Keratinocyte (primary cell): Measurements from ENCODE around the gene RNLS. TPM values are rescaled to one million over a fixed set of nuclear protein-coding genes. Genes with fewer than 3 reads are reported as not detected.
"Not testable (repeated sequence)": the region's sequence is repeated elsewhere in the genome, so short reads cannot be mapped to it uniquely, and the experiment has no call there.

Source experiments
- DNase-seq: peaks from one replicate; pipeline ENCODE4 v3.0.0-alpha.2; 2011; ENCODE audit warnings: low read depth, missing footprints, low spot score
- FAIRE-seq: peaks from 2 replicates; lab custom pipeline; 2011; peaks lifted over from hg19 to GRCh38; lab: Jason Lieb, UNC
- H2AFZ ChIP-seq: 2 replicates; pipeline ENCODE4 v1.6.0; 2012; ENCODE audit warnings: low read length, control low read depth, inconsistent platforms; ENCODE audit not compliant: control insufficient read depth
- H3K27ac ChIP-seq: 2 replicates; pipeline ENCODE4 v1.5.1; 2011; ENCODE audit warnings: low read length; ENCODE audit not compliant: control insufficient read depth, insufficient read depth
- H3K27me3 ChIP-seq: 3 replicates; pipeline ENCODE4 v1.6.0; 2011; ENCODE audit warnings: low read length; ENCODE audit not compliant: control insufficient read depth, insufficient read depth; ENCODE audit errors: extremely low read depth
- H3K36me3 ChIP-seq, 2 experiments: 2 replicates in 1 of 2; 3 replicates in 1 of 2; pipeline ENCODE4 v1.5.1; 2011; ENCODE audit warnings: low read length in 2 of 2, mild to moderate bottlenecking in 1 of 2; ENCODE audit not compliant: control insufficient read depth in 2 of 2, insufficient read depth in 2 of 2; ENCODE audit errors: extremely low read depth in 1 of 2
- H3K4me1 ChIP-seq: 3 replicates; pipeline ENCODE4 v1.5.1; 2011; ENCODE audit warnings: low read length; ENCODE audit not compliant: control insufficient read depth, insufficient read depth; ENCODE audit errors: extremely low read depth
- H3K4me2 ChIP-seq: 3 replicates; pipeline ENCODE4 v1.6.0; 2011; ENCODE audit warnings: low read depth, low read length; ENCODE audit not compliant: control insufficient read depth, insufficient read depth; ENCODE audit errors: extremely low read depth
- H3K4me3 ChIP-seq, 3 experiments: fragments of 200-600 bp in 1 of 3; sonication (generic) in 1 of 3; 2 replicates in 2 of 3; 3 replicates in 1 of 3; pipeline ENCODE4 v1.5.1; 2011 to 2016; ENCODE audit warnings: low read length in 3 of 3, mild to moderate bottlenecking in 3 of 3, control low read depth in 2 of 3, inconsistent platforms in 1 of 3, low read depth in 1 of 3, mixed read lengths in 1 of 3, mixed run types in 1 of 3, moderate library complexity in 1 of 3; ENCODE audit not compliant: control insufficient read depth in 2 of 3, insufficient read depth in 2 of 3; ENCODE audit errors: extremely low read depth in 1 of 3
- H3K79me2 ChIP-seq: 2 replicates; pipeline ENCODE4 v1.6.0; 2012; ENCODE audit warnings: low read length; ENCODE audit not compliant: control insufficient read depth, insufficient read depth
- H3K9ac ChIP-seq: 3 replicates; pipeline ENCODE4 v1.6.0; 2011; ENCODE audit warnings: low read length; ENCODE audit not compliant: control insufficient read depth, insufficient read depth; ENCODE audit errors: extremely low read depth
- H3K9me1 ChIP-seq: 3 replicates; pipeline ENCODE4 v1.6.0; 2011; ENCODE audit warnings: low read length; ENCODE audit not compliant: control insufficient read depth, insufficient read depth; ENCODE audit errors: extremely low read depth
- H3K9me3 ChIP-seq: 2 replicates; pipeline ENCODE4 v1.5.1; 2012; ENCODE audit warnings: low read depth, low read length; ENCODE audit not compliant: control insufficient read depth
- H4K20me1 ChIP-seq: 3 replicates; pipeline ENCODE4 v1.6.0; 2011; ENCODE audit warnings: low read length; ENCODE audit not compliant: control insufficient read depth, insufficient read depth; ENCODE audit errors: extremely low read depth
- EZH2 ChIP-seq: IDR thresholded peaks from one replicate; pipeline ENCODE4 v1.6.1; 2012; ENCODE audit warnings: inconsistent platforms, mild to moderate bottlenecking, low read length, moderate library complexity
- dilution Hi-C: fragments of 300-500 bp; cut with MboI; formaldehyde crosslinking; loops from one replicate; pipeline ENCODE4 v1.7.0; 2020; ENCODE audit warnings: low sequenced_read_pairs; ENCODE audit not compliant: extremely low pct_ligation_motif_present
- polyA plus RNA-seq, 5 experiments: library from polyadenylated mRNA; depleted of rRNA in 3 of 5; stranded (reverse) in 3 of 5; stranded (forward) in 1 of 5; unstranded in 1 of 5; fragments of >200 nt; gene quantifications; 1 replicate in 1 of 5; 2 replicates in 3 of 5; 3 replicates in 1 of 5; pipeline versions ENCODE4 v1.2.1 to v1.2.3, GENCODE V29; 2011 to 2012; ENCODE audit warnings: missing spikeins in 2 of 5, low read depth in 1 of 5, low replicate concordance in 1 of 5
- TF ChIP-seq, protein P1 (sequence below), 3 experiments: IDR thresholded peaks in 1 of 3; conservative IDR thresholded peaks in 1 of 3; optimal IDR thresholded peaks in 1 of 3; 2 replicates in 2 of 3; 3 replicates in 1 of 3; pipeline versions ENCODE3 to v1.5.1; 2011; ENCODE audit warnings: low read length in 3 of 3, mild to moderate bottlenecking in 3 of 3, moderate library complexity in 2 of 3, control low read depth in 1 of 3, inconsistent platforms in 1 of 3; ENCODE audit not compliant: insufficient read depth in 2 of 3; ENCODE audit errors: extremely low read depth in 1 of 3

Gene RNLS
- polyA plus RNA-seq, 1 donor (not counting 4 experiments of a cell fraction or from before 2014, with no cell fraction given) = 6.8 TPM

DNA sequence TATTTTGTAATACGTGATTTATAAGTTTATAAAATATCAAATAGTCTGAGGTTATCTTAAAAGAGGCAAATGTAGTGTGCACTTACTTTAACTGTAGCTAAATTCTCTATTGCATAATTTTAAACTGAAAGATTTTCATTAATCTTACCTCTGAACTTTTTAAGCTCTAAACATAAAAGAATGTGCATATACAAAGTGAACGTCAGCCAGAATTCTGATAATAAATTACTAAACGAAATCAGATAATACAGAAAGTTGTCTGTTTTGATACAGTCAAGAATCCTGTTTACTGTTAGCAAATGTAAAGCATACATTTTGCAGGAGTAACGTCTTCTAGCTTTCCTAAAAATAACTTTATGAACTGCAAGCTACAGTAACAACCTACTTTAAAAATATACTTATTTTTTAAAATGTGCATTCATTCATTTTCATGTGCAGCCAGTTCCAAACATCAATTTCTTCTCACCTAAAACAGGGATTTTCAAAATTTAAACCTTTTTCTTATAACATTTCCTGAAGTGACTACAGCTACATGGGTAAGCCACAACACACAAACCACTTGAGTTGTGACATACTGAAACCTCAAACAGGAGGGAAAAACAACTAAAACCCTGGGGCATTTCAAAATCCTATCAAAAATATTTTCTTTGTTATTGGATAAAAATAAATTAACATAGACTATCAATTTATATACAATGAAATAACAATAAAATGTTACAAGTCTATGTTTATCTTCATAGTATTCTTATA lies 92.7 kb downstream of the RNLS start:
- no peaks in the 10 kb centered on the region for H3K79me2 ChIP-seq
- no peak for FAIRE-seq
- no peak for DNase-seq
- no peak overlapping the region for H3K9ac ChIP-seq
- H3K27ac ChIP-seq = no peak overlapping the region
- H4K20me1 ChIP-seq = no peaks in the 10 kb centered on the region
- no peaks in the 10 kb centered on the region for H3K4me1 ChIP-seq
- H3K9me3 ChIP-seq = no peaks in the 10 kb centered on the region
- TF ChIP-seq, protein P1, sequence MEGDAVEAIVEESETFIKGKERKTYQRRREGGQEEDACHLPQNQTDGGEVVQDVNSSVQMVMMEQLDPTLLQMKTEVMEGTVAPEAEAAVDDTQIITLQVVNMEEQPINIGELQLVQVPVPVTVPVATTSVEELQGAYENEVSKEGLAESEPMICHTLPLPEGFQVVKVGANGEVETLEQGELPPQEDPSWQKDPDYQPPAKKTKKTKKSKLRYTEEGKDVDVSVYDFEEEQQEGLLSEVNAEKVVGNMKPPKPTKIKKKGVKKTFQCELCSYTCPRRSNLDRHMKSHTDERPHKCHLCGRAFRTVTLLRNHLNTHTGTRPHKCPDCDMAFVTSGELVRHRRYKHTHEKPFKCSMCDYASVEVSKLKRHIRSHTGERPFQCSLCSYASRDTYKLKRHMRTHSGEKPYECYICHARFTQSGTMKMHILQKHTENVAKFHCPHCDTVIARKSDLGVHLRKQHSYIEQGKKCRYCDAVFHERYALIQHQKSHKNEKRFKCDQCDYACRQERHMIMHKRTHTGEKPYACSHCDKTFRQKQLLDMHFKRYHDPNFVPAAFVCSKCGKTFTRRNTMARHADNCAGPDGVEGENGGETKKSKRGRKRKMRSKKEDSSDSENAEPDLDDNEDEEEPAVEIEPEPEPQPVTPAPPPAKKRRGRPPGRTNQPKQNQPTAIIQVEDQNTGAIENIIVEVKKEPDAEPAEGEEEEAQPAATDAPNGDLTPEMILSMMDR (optimal IDR thresholded peaks at IDR 0.05 in 1 of 3, IDR thresholded peaks at IDR 0.05 in 1 of 3, conservative IDR thresholded peaks at IDR 0.05 in 1 of 3; ENCODE audit: extremely low read depth in 1 of 3, insufficient read depth in 2 of 3, low read length in 3 of 3) = no peak
- TF ChIP-seq EZH2 = no peak
- no peaks in the 10 kb centered on the region for H3K36me3 ChIP-seq
- dilution Hi-C loops = no loop called here
- H3K27me3 ChIP-seq = no peaks in the 10 kb centered on the region
- no peak overlapping the region for H2AFZ ChIP-seq
- no peak overlapping the region for H3K4me2 ChIP-seq
- H3K4me3 ChIP-seq = no peak overlapping the region
- no peaks in the 10 kb centered on the region for H3K9me1 ChIP-seq

DNA sequence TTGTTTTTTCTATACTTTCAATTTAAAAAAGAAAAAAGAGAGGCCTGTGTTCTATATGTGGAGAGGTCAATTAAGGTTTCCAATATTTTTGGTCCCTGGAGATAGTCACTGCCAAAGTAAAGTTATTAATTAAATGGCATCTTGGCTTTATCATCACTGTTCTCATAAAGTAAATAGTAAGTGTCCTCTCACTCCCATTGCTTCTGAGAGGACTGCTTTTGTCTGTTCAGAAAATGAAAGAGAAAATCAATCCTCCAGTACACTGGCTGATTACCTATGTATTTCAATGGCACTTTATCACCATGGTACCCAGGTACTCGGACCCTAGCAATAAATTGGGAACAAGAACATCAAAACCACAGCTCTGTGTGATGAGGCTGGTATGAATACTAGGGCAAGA lies 94.0 kb downstream of the RNLS start:
- no peak for DNase-seq
- no peak overlapping the region for H3K4me3 ChIP-seq
- no peaks in the 10 kb centered on the region for H4K20me1 ChIP-seq
- H3K9me3 ChIP-seq = no peaks in the 10 kb centered on the region
- no peaks in the 10 kb centered on the region for H3K9me1 ChIP-seq
- no peak overlapping the region for H2AFZ ChIP-seq
- no peaks in the 10 kb centered on the region for H3K27me3 ChIP-seq
- no peak for TF ChIP-seq EZH2
- dilution Hi-C loops = no loop called here
- no peaks in the 10 kb centered on the region for H3K36me3 ChIP-seq
- no peak overlapping the region for H3K27ac ChIP-seq
- no peak overlapping the region for H3K4me2 ChIP-seq
- H3K79me2 ChIP-seq = no peaks in the 10 kb centered on the region
- no peaks in the 10 kb centered on the region for H3K4me1 ChIP-seq
- H3K9ac ChIP-seq = no peak overlapping the region
- no peak for FAIRE-seq

DNA sequence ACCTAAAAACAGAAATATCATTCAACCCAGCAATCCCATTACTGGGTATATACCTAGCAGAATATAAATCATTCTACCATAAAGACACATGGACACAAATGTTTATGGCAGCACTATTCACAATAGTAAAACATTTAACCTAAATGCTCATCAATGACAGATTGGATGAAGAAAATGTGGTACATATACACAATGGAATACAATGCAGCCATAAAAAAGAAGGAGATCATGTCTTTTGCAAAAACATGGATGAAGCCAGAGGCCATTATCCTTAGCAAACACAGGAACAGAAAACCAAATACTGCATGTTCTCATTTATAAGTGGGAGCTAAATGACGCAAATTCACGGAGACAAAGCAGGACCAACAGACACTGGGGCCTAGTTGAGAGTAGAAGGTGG lies 96.3 kb downstream of the RNLS start:
- H3K27me3 ChIP-seq, H3K4me3 ChIP-seq, H4K20me1 ChIP-seq, FAIRE-seq, H2AFZ ChIP-seq, H3K27ac ChIP-seq, H3K4me1 ChIP-seq, dilution Hi-C loops, H3K4me2 ChIP-seq, H3K9me1 ChIP-seq, H3K79me2 ChIP-seq, H3K9me3 ChIP-seq, H3K9ac ChIP-seq, H3K36me3 ChIP-seq, DNase-seq: not testable (repeated sequence)
